Measurements from ENCODE around the gene CELF2. TPM values are rescaled to one million over a fixed set of nuclear protein-coding genes. Genes with fewer than 3 reads are reported as not detected.

Gene CELF2
- total RNA-seq, 3 donors from 2014 or later (not counting 1 experiment from before 2014, with no cell fraction given), result 282 to 298 (median 295) TPM

DNA sequence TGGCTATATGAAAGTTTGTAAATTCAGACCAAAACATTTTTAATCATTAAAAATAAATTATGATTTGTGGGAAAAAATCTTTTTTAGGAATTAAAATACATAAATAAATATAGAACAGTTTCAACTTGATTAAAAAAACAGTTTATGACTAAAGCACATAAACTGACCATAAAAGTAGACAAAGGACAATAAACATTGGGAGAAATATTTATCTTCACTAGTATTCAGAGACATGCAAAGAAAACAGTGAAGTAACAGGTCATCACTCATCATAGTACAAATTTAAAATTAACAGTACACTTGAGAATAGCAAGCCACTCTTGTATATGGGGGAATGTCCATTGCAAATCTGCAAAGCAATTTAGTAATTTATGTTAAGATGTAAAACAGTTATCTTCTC is 28.0 kb upstream of the CELF2 start:
- no peak overlapping the region for H3K27ac Mint-ChIP-seq
- peaks cover 9 to 20% of the 10 kb centered on the region in 2 donors for H3K27me3 Mint-ChIP-seq (ENCODE audit: low read depth in 2 of 2)
- no peaks in the 10 kb centered on the region for H3K4me1 Mint-ChIP-seq
- H3K36me3 Mint-ChIP-seq, result no peaks in the 10 kb centered on the region
- no peaks in the 10 kb centered on the region for H3K9me3 ChIP-seq (ENCODE audit: control insufficient read depth, insufficient read depth, low read length)
- intact Hi-C loops (cut with micrococcal nuclease), result no loop called here
- H3K4me3 ChIP-seq (ENCODE audit: low read length), result no peak overlapping the region
- ATAC-seq, result no peak
- no peaks in the 10 kb centered on the region for H3K4me1 ChIP-seq (ENCODE audit: control insufficient read depth, insufficient read depth, low read length)
- TF ChIP-seq, protein P1, sequence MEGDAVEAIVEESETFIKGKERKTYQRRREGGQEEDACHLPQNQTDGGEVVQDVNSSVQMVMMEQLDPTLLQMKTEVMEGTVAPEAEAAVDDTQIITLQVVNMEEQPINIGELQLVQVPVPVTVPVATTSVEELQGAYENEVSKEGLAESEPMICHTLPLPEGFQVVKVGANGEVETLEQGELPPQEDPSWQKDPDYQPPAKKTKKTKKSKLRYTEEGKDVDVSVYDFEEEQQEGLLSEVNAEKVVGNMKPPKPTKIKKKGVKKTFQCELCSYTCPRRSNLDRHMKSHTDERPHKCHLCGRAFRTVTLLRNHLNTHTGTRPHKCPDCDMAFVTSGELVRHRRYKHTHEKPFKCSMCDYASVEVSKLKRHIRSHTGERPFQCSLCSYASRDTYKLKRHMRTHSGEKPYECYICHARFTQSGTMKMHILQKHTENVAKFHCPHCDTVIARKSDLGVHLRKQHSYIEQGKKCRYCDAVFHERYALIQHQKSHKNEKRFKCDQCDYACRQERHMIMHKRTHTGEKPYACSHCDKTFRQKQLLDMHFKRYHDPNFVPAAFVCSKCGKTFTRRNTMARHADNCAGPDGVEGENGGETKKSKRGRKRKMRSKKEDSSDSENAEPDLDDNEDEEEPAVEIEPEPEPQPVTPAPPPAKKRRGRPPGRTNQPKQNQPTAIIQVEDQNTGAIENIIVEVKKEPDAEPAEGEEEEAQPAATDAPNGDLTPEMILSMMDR (IDR thresholded peaks at IDR 0.05), result no peak
- H3K4me3 Mint-ChIP-seq, result no peak overlapping the region
- H3K27ac ChIP-seq (ENCODE audit: low read length), result no peak overlapping the region
- no peak for DNase-seq
- H3K9me3 Mint-ChIP-seq, result no peaks in the 10 kb centered on the region
- H3K27me3 ChIP-seq (ENCODE audit: control insufficient read depth, insufficient read depth, low read length), result no peaks in the 10 kb centered on the region
- no peaks in the 10 kb centered on the region for H3K36me3 ChIP-seq (ENCODE audit: control insufficient read depth, insufficient read depth, low read length)

DNA sequence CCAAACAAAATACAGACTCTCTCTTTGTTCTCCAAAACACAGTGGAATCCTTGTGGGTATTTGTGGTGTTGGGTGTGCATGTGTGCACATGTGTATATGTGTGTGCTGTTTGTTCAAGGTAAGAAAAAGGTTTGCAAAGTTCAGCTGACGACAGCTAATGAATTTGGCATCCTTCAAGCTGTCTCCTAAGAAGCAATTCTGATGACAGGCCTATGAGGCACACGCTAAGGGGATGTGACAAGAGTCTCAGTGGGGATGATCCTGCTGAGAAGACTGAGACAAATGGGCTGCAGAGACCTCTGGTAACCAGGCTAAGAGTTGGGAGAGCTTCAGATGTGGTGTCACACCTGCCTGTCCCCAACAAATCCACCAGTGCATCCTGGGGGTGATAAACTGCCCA is 26.5 kb upstream of the CELF2 start:
- H3K36me3 Mint-ChIP-seq, result no peaks in the 10 kb centered on the region
- Histone ChIP-seq H3K27ac (ENCODE audit: low read length) (no peak overlapping the region), H3K4me1 (ENCODE audit: control insufficient read depth, insufficient read depth, low read length) (no peaks in the 10 kb centered on the region), H3K9me3 (ENCODE audit: control insufficient read depth, insufficient read depth, low read length) (no peaks in the 10 kb centered on the region), H3K36me3 (ENCODE audit: control insufficient read depth, insufficient read depth, low read length) (no peaks in the 10 kb centered on the region), H3K4me3 (ENCODE audit: low read length) (no peak overlapping the region), H3K27me3 (ENCODE audit: control insufficient read depth, insufficient read depth, low read length) (no peaks in the 10 kb centered on the region)
- H3K4me3 Mint-ChIP-seq, result no peak overlapping the region
- 82% methylated on average over 2 of the region's 2 CpGs for WGBS (ENCODE audit: insufficient coverage)
- no peak overlapping the region for H3K27ac Mint-ChIP-seq
- peaks cover 17 to 22% of the 10 kb centered on the region in 2 donors for H3K27me3 Mint-ChIP-seq (ENCODE audit: low read depth in 2 of 2)
- H3K4me1 Mint-ChIP-seq, result no peaks in the 10 kb centered on the region
- TF ChIP-seq, protein P1 (IDR thresholded peaks at IDR 0.05), result no peak
- ATAC-seq (peak in 1 of 3 donors; percentile 7), DNase-seq (no peak)
- no peaks in the 10 kb centered on the region for H3K9me3 Mint-ChIP-seq
- intact Hi-C loops (cut with micrococcal nuclease), result no loop called here

DNA sequence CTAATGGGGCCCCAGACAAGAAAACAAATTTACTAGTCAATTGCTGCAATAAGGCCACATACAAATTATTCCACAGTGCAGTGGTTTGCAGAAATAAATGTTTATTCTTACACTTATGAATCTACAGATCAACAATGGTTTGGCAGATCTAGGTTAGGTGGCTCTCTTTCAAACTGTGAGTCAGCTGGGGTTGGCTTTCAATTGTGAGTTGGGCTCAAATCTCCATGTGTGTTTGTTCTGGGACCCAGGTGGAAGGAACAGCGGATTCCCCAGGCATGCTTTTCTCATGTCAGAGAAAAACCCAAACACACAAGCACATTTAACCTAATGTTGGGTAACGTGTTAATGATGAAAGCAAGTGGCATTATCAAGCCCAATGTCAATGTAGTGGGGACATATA is 25.6 kb upstream of the CELF2 start:
- intact Hi-C loops (cut with micrococcal nuclease), result no loop called here
- TF ChIP-seq, protein P1 (IDR thresholded peaks at IDR 0.05), result no peak
- Mint-ChIP-seq H3K36me3 (no peaks in the 10 kb centered on the region), H3K27ac (no peak overlapping the region), H3K4me1 (no peaks in the 10 kb centered on the region), H3K4me3 (no peak overlapping the region), H3K9me3 (no peaks in the 10 kb centered on the region), H3K27me3 (ENCODE audit: low read depth in 2 of 2) (peaks cover 17 to 19% of the 10 kb centered on the region in 2 donors)
- no peak overlapping the region for H3K27ac ChIP-seq (ENCODE audit: low read length)
- WGBS (ENCODE audit: insufficient coverage), result no CpG with 5 or more reads among the region's 2 CpGs
- no peaks in the 10 kb centered on the region for H3K9me3 ChIP-seq (ENCODE audit: control insufficient read depth, insufficient read depth, low read length)
- no peak overlapping the region for H3K4me3 ChIP-seq (ENCODE audit: low read length)
- H3K27me3 ChIP-seq (ENCODE audit: control insufficient read depth, insufficient read depth, low read length), result no peaks in the 10 kb centered on the region
- DNase-seq (no peak), ATAC-seq (no peak)
- no peaks in the 10 kb centered on the region for H3K36me3 ChIP-seq (ENCODE audit: control insufficient read depth, insufficient read depth, low read length)
- H3K4me1 ChIP-seq (ENCODE audit: control insufficient read depth, insufficient read depth, low read length), result no peaks in the 10 kb centered on the region

DNA sequence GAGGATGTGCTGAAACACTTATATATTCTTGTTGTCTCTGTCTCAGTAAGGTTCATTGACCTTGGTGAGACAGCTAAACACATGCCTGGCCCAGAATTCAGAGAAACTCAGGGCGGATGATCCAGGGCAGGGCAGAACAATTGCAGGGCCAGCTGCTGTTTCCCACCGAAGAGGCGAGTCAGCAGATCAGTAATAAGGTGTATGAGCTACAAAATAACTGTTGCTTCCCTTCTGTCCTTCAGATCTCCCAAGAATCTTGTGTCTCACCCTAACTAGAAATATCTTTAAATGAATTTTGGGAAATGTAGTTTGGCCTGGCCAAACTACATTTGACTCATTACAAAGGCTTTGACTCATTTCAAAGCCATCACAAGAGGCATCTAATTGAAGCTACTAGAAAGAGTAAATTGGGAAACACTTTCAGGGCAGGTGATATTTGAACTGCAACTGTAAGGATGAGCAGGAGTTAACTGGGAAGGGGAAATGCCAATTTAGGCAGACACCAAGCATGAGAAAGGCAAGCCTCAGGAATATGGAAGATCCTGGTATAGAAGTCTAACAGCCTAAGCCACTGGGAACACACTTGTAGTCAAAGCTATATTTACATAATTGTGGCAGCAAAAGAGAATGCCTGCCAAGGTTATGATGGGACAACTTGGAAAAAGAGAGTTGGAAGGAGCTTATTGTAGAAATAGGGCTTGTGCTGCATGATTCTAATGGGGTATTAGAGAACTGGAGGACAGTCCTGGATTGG is 24.5 kb upstream of the CELF2 start:
- intact Hi-C loops (cut with micrococcal nuclease), result no loop called here
- no peak overlapping the region for H3K27ac ChIP-seq (ENCODE audit: low read length)
- no peaks in the 10 kb centered on the region for H3K4me1 Mint-ChIP-seq
- no peaks in the 10 kb centered on the region for H3K36me3 Mint-ChIP-seq
- H3K4me3 ChIP-seq (ENCODE audit: low read length), result no peak overlapping the region
- H3K36me3 ChIP-seq (ENCODE audit: control insufficient read depth, insufficient read depth, low read length), result no peaks in the 10 kb centered on the region
- no peak for DNase-seq
- no peaks in the 10 kb centered on the region for H3K9me3 ChIP-seq (ENCODE audit: control insufficient read depth, insufficient read depth, low read length)
- H3K4me1 ChIP-seq (ENCODE audit: control insufficient read depth, insufficient read depth, low read length), result no peaks in the 10 kb centered on the region
- no peaks in the 10 kb centered on the region for H3K27me3 ChIP-seq (ENCODE audit: control insufficient read depth, insufficient read depth, low read length)
- H3K4me3 Mint-ChIP-seq, result no peak overlapping the region
- peaks cover 13 to 23% of the 10 kb centered on the region in 2 donors for H3K27me3 Mint-ChIP-seq (ENCODE audit: low read depth in 2 of 2)
- H3K27ac Mint-ChIP-seq, result no peak overlapping the region
- TF ChIP-seq, protein P1 (IDR thresholded peaks at IDR 0.05), result no peak
- WGBS (ENCODE audit: insufficient coverage), result 94% methylated on average over 3 of the region's 3 CpGs
- H3K9me3 Mint-ChIP-seq, result no peaks in the 10 kb centered on the region
- no peak for ATAC-seq
